H1 (cell line): ENCODE data around the gene CUBN. TPM values are rescaled to one million over a fixed set of nuclear protein-coding genes. Genes with fewer than 3 reads are reported as not detected.

ENCODE experiments used
- CBX8 ChIP-seq: fragments of 300-800, 300-1000 bp; sonication (generic); IDR thresholded peaks from 2 replicates; pipeline ENCODE4 v1.7.1; 2016; ENCODE audit warnings: low read depth, low read length, borderline replicate concordance
- NANOG ChIP-seq: IDR thresholded peaks from 2 replicates; pipeline ENCODE4 v1.6.1; 2011; ENCODE audit warnings: low read length, low read depth, mild to moderate bottlenecking, inconsistent platforms; ENCODE audit not compliant: insufficient read depth, poor library complexity, severe bottlenecking
- RNF2 ChIP-seq: fragments of 200-900, 300-1000 bp; sonication (generic); IDR thresholded peaks from 2 replicates; pipeline ENCODE4 v1.7.1; 2016; ENCODE audit warnings: borderline replicate concordance, low read depth, mild to moderate bottlenecking, antibody characterized with exemption, low read length; ENCODE audit not compliant: poor library complexity, severe bottlenecking; ENCODE audit errors: missing control alignments
- TCF12 ChIP-seq: IDR thresholded peaks from 2 replicates; pipeline ENCODE4 v1.6.1; 2011; ENCODE audit warnings: low read depth, mild to moderate bottlenecking, low read length
- polyA plus RNA-seq, 7 experiments: library from polyadenylated mRNA; depleted of rRNA in 3 of 7; stranded (reverse) in 5 of 7; unstranded in 2 of 7; fragments of >200 nt in 5 of 7; fragments of 200-250 nt in 2 of 7; gene quantifications; 1 replicate in 5 of 7; 2 replicates in 1 of 7; 4 replicates in 1 of 7; pipeline versions ENCODE4 v1.2.1 to v1.2.3, GENCODE V29; 2011 to 2013; ENCODE audit warnings: missing spikeins in 2 of 7, mixed read lengths in 2 of 7
- total RNA-seq: library from RNA; stranded (reverse); fragmentation: NEBNext Ultra II Directional; extraction: Animal tissue kit (Norgen Biotek cat#: 25700); gene quantifications from 2 replicates; pipeline ENCODE4 v1.2.1, GENCODE V29; 2021

Gene CUBN
- total and polyA plus RNA-seq, 2 of the 8 experiments (the other 6 are each of a cell fraction or from before 2014, with no cell fraction given), result 0.04 to 0.08 TPM

- no peak for TF ChIP-seq RNF2
- no peak for TF ChIP-seq NANOG
- no peak for TF ChIP-seq TCF12
- no peak for TF ChIP-seq CBX8
Observed at GRCh38 chr10:16843252-16843870, 286.2 kb downstream of the CUBN start (continued).
